MG63 (cell line): ENCODE measurements around the gene GPR55. TPM values are rescaled to one million over a fixed set of nuclear protein-coding genes. Genes with fewer than 3 reads are reported as not detected.
"Not testable (repeated sequence)": the region's sequence is repeated elsewhere in the genome, so short reads cannot be mapped to it uniquely, and the experiment has no call there.

Source experiments
- DNase-seq: peaks from one replicate; pipeline ENCODE4 v3.0.0-alpha.2; 2020
- H3K27me3 ChIP-seq: fragments of 250-450 bp; sonication (Bioruptor Pico); 2 replicates; pipeline ENCODE4 v1.5.1; 2020; ENCODE audit warnings: mild to moderate bottlenecking, moderate library complexity
- H3K36me3 ChIP-seq: fragments of 250-450 bp; sonication (Bioruptor Pico); 2 replicates; pipeline ENCODE4 v1.5.1; 2020; ENCODE audit warnings: mild to moderate bottlenecking, moderate library complexity
- H3K4me3 ChIP-seq: fragments of 250-450 bp; sonication (Bioruptor Pico); 2 replicates; pipeline ENCODE4 v1.5.1; 2020; ENCODE audit warnings: mild to moderate bottlenecking, moderate library complexity
- H3K9me3 ChIP-seq: fragments of 250-450 bp; sonication (Bioruptor Pico); 2 replicates; pipeline ENCODE4 v1.5.1; 2020; ENCODE audit warnings: mild to moderate bottlenecking, moderate library complexity
- total RNA-seq: library from RNA; depleted of rRNA; stranded (reverse); fragments of >200 nt; shearing (Covaris generic); gene quantifications from 2 replicates; pipeline ENCODE4 v1.2.3, GENCODE V29; 2014; ENCODE audit warnings: low replicate concordance

GPR55 gene
- total RNA-seq, 1 experiment from 2014 or later: not detected

DNA sequence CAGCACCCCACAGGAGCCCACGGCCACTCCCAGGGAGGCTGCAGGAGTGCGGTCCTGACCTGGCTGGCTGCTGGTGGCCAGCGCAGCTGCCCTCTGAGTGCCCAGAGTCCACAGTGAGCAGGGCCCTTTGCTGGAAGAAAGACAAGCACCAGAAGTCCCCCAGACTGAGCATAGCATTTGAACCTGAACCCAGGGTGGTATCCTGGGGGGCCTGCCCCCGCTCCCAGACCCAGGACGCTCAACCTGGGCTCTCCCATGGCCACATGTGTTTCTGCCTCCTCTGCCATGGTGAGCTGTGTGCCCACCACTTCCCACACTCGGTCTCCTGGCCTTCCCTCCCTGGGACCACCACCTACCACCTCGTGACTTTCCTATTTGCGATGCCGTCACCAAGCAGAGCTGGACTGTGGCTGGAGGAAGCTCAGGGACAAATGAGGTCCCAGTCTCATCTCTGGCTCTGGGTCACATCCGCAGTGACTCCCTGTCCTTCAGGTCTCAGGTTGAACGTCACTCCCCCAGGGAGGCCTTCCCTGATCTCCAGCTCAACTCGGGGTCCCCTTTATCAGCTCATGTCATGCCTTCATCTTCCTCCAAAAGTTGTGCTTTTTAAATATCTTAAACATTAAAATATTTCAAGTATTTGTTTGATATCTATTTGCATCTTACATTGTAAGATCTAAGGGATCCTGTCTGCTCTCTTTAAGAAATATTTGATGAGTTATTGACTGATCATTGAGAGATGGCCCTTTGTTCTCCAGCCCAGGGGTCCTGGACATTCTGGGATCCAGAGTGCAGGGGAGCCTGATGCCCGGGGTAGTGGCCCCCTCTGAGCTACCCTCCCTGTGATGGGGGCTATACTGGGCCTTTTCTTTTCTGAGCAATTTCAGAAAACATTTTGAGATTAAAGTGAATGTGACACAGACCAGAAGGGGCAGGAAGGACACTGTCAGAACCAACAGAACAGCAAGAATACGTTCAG is 16.4 kb upstream of the GPR55 start:
- no peaks in the 10 kb centered on the region for H3K9me3 ChIP-seq
- no peaks in the 10 kb centered on the region for H3K27me3 ChIP-seq
- no peak overlapping the region for H3K4me3 ChIP-seq
- H3K36me3 ChIP-seq: no peaks in the 10 kb centered on the region
- DNase-seq: no peak

DNA sequence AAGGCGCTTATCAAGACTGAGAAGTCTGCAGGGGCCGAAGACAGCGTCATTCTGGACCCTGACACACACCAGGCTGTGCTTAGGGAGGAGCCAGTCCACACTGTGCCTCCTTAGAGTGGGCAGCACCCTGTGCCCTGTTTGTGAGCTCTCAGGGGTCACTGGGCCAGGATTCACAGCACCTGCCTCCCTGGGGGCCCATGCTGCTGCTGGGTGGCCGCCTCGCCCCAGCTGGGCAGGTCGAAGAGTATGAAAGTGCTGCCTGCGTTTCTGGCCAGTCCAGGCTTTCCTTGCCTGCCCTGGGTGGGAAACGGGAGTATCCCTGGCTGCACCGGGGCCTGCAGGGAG is 15.4 kb upstream of the GPR55 start:
- DNase-seq: no peak

DNA sequence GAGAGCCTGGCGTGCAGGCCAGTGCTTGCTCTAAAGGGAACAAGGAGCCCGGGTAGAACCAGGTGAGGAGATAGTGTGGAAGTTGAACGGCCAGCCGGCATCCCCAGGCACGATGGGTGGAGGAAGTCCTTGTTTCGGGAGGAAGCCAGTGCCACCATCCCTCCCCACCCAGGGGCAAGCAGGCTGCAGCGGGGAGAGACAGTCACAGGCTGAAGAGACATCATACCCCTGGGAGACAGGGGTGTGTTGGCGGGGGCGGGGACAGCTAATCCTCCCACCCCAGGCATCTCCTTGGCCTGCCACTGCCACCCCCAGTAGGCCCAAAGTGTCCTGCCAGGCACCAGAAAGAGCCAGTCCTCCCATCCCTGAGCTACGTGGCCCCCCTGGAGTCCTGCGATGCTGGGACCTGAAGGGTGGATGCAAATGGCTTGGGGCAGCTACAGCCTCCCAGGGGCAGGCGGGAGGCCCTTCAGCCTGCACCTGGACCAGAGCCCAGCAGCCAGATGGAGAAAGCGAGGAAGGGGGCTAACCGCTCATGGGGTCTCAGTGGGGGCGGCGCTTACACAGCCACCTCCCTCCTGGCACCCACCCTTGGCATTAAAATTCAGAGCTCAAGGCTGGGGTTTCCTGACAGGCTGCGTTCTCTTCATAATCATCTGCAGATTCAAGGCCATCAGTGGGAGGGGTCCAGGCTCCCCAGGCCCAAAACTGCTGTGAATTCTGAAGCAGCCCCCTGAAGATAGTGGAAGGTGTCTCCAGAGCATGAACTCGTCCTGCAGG is 14.8 kb upstream of the GPR55 start:
- no peaks in the 10 kb centered on the region for H3K9me3 ChIP-seq
- no peaks in the 10 kb centered on the region for H3K27me3 ChIP-seq
- H3K36me3 ChIP-seq: no peaks in the 10 kb centered on the region
- DNase-seq: no peak
- H3K4me3 ChIP-seq: no peak overlapping the region

More for the DNA sequence above, 15.4 kb upstream of the GPR55 start:
- H3K4me3 ChIP-seq: no peak overlapping the region
- no peaks in the 10 kb centered on the region for H3K27me3 ChIP-seq
- no peaks in the 10 kb centered on the region for H3K9me3 ChIP-seq
- H3K36me3 ChIP-seq: no peaks in the 10 kb centered on the region

DNA sequence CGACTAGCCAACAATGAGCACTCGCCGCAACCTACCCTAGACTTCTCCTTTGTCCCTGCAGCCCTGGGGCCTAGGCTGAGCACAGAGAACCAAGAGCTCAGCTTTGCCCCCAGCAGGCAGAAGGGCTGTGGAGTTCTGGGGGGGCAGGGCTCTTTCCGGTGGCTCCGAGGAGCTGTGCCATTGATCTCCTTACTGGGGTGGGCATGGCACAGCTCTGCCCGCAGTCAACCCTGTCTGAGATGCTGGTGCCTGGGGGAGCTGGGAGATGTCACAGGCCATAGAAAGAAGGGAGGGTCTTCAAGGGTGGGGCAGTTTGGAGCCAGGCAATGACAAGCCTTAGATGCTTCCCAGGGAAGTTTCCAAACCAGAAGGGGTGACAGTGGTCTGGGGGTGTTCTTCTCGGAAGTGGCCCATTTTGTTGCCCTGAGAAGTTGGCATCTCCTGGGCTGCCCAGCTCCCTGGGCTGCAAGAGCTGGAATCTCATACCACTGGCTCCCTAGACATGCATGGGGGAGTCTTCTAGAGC is 14.1 kb upstream of the GPR55 start:
- H3K4me3 ChIP-seq: no peak overlapping the region
- H3K36me3 ChIP-seq: no peaks in the 10 kb centered on the region
- H3K27me3 ChIP-seq: no peaks in the 10 kb centered on the region
- DNase-seq: no peak
- no peaks in the 10 kb centered on the region for H3K9me3 ChIP-seq

DNA sequence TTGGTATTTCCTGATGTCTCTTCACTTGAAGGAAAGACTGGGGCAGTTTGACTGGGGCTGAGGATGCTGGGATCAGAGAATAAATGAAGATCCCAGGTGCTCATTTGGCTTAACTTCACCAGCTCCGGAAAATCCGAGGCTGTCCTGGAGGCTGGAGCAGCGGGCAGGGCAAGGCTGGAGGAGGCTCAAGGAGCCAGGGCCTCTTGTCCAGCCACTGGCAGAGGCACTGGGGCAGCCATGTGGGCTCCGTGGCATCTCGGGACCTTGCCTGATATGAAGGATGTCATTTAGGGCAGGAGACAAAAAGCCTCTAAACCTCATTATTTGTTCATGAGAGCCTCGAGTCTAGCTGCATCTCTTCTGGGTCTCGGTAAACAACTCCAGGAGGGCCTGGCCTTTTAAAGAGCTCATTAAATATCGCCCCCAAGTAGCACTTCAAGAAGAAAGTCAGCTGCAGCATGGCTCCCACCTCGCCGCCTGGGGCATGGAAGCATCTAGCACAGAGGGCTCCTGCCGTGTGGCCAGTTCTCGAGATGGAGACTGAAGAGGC is 13.5 kb upstream of the GPR55 start:
- Histone ChIP-seq H3K9me3 (no peaks in the 10 kb centered on the region), H3K4me3 (no peak overlapping the region), H3K36me3 (no peaks in the 10 kb centered on the region), H3K27me3 (no peaks in the 10 kb centered on the region)
- DNase-seq: no peak

DNA sequence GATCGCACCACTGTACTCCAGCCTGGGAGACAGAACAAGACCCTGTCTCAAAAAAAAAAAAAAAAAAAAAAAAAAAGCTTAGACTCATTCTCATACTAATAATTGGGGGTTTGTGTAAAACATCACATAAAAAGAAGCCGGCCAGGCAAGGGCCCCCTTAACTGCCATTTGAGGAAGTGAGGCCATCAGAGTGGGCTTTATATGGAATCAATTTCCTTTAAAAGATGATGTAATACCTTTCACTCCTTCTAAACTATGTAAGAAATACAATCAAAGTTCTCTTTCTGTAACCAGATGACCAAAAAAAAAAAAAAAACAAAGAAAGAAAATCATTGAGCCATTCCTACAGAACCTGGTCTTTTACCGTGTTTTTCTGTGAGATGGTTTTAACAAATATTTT is 13.1 kb upstream of the GPR55 start:
- Histone ChIP-seq H3K9me3 (no peaks in the 10 kb centered on the region), H3K36me3 (no peaks in the 10 kb centered on the region), H3K4me3 (no peak overlapping the region), H3K27me3 (no peaks in the 10 kb centered on the region)
- no peak for DNase-seq

DNA sequence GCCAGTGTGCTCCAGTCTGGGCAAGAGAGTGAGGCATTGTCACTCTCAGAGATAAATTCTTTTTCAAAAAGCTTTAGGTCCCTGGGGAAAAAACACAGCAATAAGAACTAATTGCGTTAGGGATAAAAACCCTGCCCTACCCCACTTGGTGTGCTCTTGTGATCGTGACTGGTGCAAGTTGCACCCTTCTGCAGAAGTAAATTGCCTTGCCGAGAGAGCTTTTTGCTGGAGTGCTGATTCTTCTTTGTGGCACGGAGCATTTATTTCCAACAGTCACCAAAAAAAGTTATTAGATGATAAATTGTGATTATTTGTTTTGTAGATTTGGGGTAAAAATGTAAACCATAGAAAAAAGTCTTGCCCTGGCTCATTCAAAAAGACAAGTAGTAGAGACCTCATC is 12.3 kb upstream of the GPR55 start:
- Histone ChIP-seq H3K4me3 (no peak overlapping the region), H3K9me3 (no peaks in the 10 kb centered on the region), H3K27me3 (no peaks in the 10 kb centered on the region), H3K36me3 (no peaks in the 10 kb centered on the region)
- DNase-seq: no peak

DNA sequence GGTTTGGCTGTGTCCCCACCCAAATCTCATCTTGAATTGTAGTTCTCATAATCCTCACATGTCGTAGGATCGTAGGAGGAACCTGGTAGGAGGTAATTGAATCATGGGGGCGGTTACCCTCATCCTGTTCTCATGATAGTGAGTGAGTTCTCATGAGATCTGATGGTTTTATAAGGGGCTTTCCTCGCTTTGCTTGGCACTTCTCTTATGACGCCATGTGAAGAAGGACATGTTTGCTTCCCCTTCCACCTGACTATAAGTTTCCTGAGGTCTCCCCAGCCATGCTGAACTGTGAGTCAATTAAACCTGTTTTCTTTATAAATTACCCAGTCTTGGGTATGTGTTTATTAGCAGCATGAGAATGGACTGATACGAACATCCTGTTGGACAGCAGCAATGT is 11.2 kb upstream of the GPR55 start:
- H3K27me3 ChIP-seq, H3K9me3 ChIP-seq, H3K4me3 ChIP-seq, H3K36me3 ChIP-seq, DNase-seq: not testable (repeated sequence)

DNA sequence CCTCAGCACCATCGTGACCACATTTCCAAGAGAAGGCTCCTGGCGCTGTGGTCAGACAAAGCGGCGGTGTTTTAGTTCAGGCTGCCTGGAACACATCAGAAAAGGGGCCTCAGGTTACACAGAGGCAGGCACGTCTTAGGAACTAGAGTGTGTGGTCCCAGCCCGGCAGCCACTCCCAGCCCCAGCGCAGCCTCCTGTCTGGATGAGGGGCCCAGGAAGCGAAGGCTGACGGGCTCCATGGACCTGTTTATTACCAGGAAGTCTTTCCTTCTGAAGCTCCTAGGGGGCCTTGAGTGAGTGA is 10.0 kb upstream of the GPR55 start:
- Histone ChIP-seq H3K9me3 (no peaks in the 10 kb centered on the region), H3K27me3 (no peaks in the 10 kb centered on the region), H3K36me3 (no peaks in the 10 kb centered on the region), H3K4me3 (no peak overlapping the region)
- no peak for DNase-seq

DNA sequence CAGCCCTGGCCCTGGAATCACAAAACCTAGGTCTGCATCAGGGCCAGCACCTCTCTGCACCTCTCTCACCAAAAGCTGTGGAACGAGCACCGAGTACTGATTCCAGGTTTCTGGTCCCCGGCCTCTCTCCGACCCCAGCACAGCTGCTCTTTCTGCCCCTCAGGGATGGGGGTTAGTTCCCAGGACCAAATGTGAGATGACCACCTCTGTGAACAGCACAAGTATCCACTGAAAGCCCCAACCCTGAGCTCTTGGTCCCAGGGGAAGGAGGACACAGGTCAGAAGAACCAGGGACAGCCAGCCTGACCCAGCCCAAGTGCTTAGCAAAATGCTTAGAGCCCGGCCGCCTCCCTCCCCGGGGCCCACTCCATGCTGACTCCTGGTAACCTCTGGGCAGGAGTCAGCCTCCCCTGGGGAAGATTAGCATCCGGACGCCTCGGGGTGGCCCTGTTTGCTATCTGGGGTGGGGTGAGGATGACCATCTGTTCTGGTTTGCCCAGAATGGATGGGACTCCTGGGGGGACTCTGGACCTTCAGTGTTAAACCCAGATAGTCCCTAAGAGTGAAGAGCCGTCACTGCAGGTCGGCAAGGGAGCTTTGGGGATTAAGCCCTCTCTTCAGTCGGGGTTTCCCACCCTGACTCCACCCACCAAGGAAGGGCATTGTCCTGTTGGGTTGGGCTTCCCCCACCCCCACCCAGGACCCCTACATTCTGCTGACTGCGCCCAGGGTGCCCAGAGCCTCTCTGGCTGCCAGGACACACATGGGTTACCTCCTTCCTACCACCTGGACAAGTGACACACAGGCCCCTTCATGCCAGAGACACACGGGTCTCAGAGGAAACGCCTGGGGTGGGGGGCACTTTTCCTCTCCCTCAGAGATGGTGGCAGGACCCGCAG is 9.4 kb upstream of the GPR55 start:
- DNase-seq: no peak
- Histone ChIP-seq H3K36me3 (no peaks in the 10 kb centered on the region), H3K27me3 (no peaks in the 10 kb centered on the region), H3K9me3 (no peaks in the 10 kb centered on the region), H3K4me3 (no peak overlapping the region)

DNA sequence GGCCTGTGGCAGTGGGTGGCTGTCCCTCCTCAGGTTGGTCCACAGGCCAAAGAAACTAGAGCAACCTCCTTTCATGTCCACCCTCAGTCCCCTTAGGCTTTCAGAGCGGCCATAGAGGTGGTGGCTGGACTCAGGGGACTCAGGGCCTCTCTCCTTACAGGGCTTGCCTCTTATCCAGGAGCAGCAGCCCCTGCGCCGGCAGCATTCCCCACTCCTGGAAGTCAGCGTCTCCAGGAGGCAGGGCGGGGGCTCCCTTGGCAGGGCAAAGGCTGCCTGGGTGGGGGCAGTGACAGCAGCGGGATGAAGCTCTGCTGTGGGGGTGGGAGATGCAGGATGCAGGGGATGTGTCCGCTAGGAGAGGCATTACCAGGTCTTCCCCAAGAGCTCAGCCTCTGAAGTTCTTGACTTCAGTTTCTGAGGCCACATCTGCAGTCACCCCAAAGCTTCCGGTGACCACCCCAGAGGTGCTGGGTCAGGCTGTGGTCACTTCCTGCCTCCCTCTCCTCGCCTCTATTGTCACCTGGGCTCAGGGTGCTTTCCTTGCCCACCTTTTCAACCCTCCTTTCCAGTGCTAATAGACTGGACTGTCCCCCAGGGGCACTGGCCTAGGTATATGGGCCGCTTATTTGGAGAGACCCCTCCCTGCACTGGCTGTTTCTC is 8.6 kb upstream of the GPR55 start:
- H3K9me3 ChIP-seq: no peaks in the 10 kb centered on the region
- no peak for DNase-seq
- no peaks in the 10 kb centered on the region for H3K27me3 ChIP-seq
- H3K4me3 ChIP-seq: no peak overlapping the region
- H3K36me3 ChIP-seq: no peaks in the 10 kb centered on the region

DNA sequence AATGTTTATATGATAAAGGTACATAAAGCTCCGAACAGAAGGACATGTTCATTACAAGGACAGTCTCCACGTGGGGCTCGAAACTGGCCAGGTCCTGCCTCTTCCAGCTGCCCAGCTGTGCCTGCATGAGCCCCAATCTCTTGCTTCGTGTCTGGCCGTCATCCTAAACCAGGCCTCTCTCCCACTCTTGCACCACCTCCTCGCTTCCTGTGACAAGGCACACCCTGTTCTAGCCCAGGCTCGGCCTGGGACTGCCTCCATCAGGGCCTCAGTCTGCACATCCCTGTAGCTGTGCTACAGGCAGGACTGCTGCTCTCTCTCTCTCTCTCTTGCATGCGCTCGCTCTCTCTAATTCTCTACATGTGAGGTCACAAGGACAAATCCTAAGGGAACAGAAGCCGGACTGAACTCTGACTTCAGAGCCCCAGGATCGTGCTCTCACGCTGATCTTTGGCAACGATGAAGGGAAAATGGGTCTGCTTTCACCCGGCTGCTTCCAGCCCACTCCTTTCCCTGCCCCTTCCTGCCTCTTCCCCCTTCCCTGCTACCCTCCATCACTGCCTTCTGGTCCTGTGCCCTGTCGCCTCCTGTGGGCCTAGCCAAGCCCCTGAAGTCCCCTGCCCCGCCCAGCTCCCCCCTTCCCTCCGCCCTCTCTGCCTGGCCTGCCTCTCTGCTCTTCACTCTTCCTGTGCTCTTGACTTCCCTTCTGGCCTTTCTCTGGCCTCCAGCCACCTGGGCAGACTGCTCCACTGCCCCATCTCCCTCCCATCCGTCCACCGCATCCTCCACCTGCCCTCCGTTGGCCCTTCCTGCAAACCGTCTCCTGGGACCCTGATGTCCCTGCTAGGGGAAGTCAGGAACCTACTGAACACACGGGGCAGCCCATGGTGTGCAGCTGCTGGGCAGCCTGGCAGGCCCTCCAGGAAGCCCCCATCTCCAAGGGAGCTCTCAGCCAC is 7.8 kb upstream of the GPR55 start:
- DNase-seq: no peak
- Histone ChIP-seq H3K9me3 (no peaks in the 10 kb centered on the region), H3K36me3 (no peaks in the 10 kb centered on the region), H3K4me3 (no peak overlapping the region), H3K27me3 (no peaks in the 10 kb centered on the region)

DNA sequence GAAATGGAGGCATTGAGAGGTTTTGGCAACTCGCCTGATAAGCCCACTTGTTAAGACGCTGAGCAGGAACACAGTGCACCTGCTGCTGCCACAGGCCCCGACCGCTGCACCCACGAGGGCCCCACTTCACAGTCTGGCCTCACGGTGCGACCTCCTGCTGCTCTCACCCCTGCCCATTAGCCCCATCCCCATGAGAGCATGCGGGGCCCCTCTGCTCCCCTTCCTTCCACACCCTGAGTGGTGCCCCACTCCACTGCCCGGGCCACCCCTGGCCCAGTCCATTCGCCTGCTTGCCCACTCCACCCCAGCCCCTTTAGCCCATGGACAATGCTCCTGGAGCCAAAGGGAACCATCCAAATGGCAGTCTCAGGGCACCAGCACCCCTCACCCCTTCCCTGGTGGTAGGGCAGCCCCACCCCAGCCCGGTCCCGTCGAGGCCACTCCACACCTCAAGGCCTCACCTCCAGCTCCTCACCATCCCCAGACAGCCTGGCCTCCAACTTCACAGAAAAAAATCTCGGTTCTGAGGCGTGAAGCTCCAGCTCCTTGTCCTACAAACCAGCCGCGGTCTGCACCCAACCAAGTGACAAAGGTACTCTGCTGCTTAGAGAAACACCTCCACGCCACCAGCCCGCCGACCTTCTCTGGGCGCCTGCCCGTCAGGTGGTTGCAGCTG is 6.7 kb upstream of the GPR55 start:
- no peaks in the 10 kb centered on the region for H3K9me3 ChIP-seq
- no peak for DNase-seq
- no peaks in the 10 kb centered on the region for H3K36me3 ChIP-seq
- H3K27me3 ChIP-seq: no peaks in the 10 kb centered on the region
- H3K4me3 ChIP-seq: no peak overlapping the region

DNA sequence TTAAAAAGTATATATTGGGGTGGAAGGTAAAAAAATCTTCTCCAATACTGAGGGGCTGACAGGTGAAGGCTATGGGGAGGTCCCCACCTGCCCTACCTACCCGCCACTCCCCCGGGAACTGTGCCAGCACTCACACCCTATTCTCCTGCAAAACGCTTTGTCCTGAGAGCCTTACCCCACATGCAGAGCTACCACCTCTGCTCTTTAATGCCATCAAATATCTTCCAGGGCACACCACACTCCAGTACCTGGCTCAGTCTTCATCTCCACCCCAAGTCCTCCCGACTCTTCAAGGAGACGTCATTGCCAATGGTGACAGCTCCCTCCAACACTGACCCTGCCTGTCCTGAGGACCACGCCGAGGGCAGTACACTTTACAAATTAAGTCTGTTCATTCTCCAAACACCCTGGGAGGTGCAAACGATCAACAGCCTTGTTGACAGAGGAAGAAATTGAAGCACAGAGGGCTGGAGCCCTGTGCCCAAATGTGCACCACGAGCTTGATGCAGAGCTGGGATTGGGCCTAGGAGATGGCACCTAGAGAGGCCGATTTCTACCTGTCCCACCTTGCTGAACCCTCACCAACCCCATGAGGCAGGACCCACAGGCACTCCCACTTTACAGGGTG is 6.0 kb upstream of the GPR55 start:
- Histone ChIP-seq H3K9me3 (no peaks in the 10 kb centered on the region), H3K4me3 (no peak overlapping the region), H3K36me3 (no peaks in the 10 kb centered on the region), H3K27me3 (no peaks in the 10 kb centered on the region)
- DNase-seq: no peak
